Stimulated activated CD4-positive, alpha-beta T cell treated with anti-CD3 and anti-CD28 coated beads, Interleukin-15, amount 100 ng/mL, for 1 hour (primary cell): ENCODE measurements around the gene DNAJC9.

Experiments used
- DNase-seq, 2 donors: peaks; one replicate each; pipeline ENCODE4 v3.0.0-alpha.2; 2020; ENCODE audit warnings: low read depth in 1 of 2, low spot score in 1 of 2

Gene DNAJC9

GRCh38 chr10:73239908-73240307, 7.1 kb downstream of the DNAJC9 start:
- DNase-seq: no peak

GRCh38 chr10:73238990-73239566, 8.0 kb downstream of the DNAJC9 start:
- DNase-seq: no peak

GRCh38 chr10:73234695-73235094, 12.4 kb downstream of the DNAJC9 start:
- no peak for DNase-seq

GRCh38 chr10:73233883-73234282, 13.2 kb downstream of the DNAJC9 start:
- no peak for DNase-seq

GRCh38 chr10:73232887-73233286, 14.2 kb downstream of the DNAJC9 start:
- DNase-seq: no peak

- DNase-seq: no peak
These were observed 17.5 kb downstream of the DNAJC9 start for GRCh38 chr10:73229567-73229966.

- DNase-seq: no peak
These were observed 18.8 kb downstream of the DNAJC9 start for GRCh38 chr10:73228247-73228646.

GRCh38 chr10:73226663-73227062, 20.4 kb downstream of the DNAJC9 start:
- no peak for DNase-seq

GRCh38 chr10:73225518-73225917, 21.5 kb downstream of the DNAJC9 start:
- DNase-seq: no peak

GRCh38 chr10:73220989-73221388, 26.1 kb downstream of the DNAJC9 start:
- no peak for DNase-seq

GRCh38 chr10:73219384-73219783, 27.7 kb downstream of the DNAJC9 start:
- DNase-seq: no peak

- no peak for DNase-seq
These were observed 28.4 kb downstream of the DNAJC9 start for GRCh38 chr10:73218431-73219191.

GRCh38 chr10:73217628-73218027, 29.4 kb downstream of the DNAJC9 start:
- DNase-seq: no peak

- no peak for DNase-seq
These were observed 31.3 kb downstream of the DNAJC9 start for GRCh38 chr10:73215749-73216148.

GRCh38 chr10:73211106-73211811, 35.8 kb downstream of the DNAJC9 start:
- no peak for DNase-seq

- DNase-seq: no peak
These were observed 36.5 kb downstream of the DNAJC9 start for GRCh38 chr10:73210395-73211105.

- DNase-seq: no peak
These were observed 37.4 kb downstream of the DNAJC9 start for GRCh38 chr10:73209705-73210104.

- no peak for DNase-seq
These were observed 39.2 kb downstream of the DNAJC9 start for GRCh38 chr10:73207883-73208282.

GRCh38 chr10:73206385-73206784, 40.7 kb downstream of the DNAJC9 start:
- DNase-seq: no peak

- DNase-seq: no peak
These were observed 41.2 kb downstream of the DNAJC9 start for GRCh38 chr10:73205890-73206289.

- DNase-seq: no peak
These were observed 42.0 kb downstream of the DNAJC9 start for GRCh38 chr10:73205081-73205480.
